ENCODE measurements around the gene NAALADL2. TPM values are rescaled to one million over a fixed set of nuclear protein-coding genes. Genes with fewer than 3 reads are reported as not detected.

Gene NAALADL2
- total and polyA plus RNA-seq, 2 of the 13 experiments (the other 11 are each of a cell fraction or from before 2014, with no cell fraction given): 0.08 TPM; not detected in 1

DNA sequence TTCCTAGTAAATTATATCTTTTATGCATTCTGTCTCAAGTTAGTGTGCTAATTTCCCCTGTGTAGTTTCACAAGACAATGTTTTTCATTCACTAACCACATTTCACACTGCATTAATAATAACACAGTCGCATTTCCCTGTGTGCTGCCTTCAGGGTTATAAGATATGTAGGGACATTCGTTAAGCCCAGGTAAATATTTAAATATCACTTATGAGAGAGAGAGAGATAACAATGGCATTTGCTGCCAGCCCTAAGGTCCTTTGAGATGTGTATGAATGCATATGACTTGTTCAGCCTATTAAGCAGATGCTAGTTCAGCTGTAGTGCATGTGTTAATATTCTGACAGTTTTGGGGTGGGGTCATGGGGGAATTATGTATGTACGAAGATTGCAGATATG, 876.7 kb downstream of the NAALADL2 start (continued):
- TF ChIP-seq, protein P1, sequence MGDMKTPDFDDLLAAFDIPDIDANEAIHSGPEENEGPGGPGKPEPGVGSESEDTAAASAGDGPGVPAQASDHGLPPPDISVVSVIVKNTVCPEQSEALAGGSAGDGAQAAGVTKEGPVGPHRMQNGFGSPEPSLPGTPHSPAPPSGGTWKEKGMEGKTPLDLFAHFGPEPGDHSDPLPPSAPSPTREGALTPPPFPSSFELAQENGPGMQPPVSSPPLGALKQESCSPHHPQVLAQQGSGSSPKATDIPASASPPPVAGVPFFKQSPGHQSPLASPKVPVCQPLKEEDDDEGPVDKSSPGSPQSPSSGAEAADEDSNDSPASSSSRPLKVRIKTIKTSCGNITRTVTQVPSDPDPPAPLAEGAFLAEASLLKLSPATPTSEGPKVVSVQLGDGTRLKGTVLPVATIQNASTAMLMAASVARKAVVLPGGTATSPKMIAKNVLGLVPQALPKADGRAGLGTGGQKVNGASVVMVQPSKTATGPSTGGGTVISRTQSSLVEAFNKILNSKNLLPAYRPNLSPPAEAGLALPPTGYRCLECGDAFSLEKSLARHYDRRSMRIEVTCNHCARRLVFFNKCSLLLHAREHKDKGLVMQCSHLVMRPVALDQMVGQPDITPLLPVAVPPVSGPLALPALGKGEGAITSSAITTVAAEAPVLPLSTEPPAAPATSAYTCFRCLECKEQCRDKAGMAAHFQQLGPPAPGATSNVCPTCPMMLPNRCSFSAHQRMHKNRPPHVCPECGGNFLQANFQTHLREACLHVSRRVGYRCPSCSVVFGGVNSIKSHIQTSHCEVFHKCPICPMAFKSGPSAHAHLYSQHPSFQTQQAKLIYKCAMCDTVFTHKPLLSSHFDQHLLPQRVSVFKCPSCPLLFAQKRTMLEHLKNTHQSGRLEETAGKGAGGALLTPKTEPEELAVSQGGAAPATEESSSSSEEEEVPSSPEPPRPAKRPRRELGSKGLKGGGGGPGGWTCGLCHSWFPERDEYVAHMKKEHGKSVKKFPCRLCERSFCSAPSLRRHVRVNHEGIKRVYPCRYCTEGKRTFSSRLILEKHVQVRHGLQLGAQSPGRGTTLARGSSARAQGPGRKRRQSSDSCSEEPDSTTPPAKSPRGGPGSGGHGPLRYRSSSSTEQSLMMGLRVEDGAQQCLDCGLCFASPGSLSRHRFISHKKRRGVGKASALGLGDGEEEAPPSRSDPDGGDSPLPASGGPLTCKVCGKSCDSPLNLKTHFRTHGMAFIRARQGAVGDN (CRISPR knock-in tag; IDR thresholded peaks at IDR 0.05): no peak
- TF ChIP-seq, protein P2, sequence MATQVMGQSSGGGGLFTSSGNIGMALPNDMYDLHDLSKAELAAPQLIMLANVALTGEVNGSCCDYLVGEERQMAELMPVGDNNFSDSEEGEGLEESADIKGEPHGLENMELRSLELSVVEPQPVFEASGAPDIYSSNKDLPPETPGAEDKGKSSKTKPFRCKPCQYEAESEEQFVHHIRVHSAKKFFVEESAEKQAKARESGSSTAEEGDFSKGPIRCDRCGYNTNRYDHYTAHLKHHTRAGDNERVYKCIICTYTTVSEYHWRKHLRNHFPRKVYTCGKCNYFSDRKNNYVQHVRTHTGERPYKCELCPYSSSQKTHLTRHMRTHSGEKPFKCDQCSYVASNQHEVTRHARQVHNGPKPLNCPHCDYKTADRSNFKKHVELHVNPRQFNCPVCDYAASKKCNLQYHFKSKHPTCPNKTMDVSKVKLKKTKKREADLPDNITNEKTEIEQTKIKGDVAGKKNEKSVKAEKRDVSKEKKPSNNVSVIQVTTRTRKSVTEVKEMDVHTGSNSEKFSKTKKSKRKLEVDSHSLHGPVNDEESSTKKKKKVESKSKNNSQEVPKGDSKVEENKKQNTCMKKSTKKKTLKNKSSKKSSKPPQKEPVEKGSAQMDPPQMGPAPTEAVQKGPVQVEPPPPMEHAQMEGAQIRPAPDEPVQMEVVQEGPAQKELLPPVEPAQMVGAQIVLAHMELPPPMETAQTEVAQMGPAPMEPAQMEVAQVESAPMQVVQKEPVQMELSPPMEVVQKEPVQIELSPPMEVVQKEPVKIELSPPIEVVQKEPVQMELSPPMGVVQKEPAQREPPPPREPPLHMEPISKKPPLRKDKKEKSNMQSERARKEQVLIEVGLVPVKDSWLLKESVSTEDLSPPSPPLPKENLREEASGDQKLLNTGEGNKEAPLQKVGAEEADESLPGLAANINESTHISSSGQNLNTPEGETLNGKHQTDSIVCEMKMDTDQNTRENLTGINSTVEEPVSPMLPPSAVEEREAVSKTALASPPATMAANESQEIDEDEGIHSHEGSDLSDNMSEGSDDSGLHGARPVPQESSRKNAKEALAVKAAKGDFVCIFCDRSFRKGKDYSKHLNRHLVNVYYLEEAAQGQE (IDR thresholded peaks at IDR 0.05; ENCODE audit: borderline replicate concordance in 1 of 2, low read depth in 1 of 2, low read length in 2 of 2): no peak
